ENCODE results near the gene MYO16. TPM values are rescaled to one million over a fixed set of nuclear protein-coding genes. Genes with fewer than 3 reads are reported as not detected.

MYO16 gene
- total and polyA plus RNA-seq, 2 of the 4 experiments (the other 2 are of a cell fraction), result under 0.01 to 0.03 TPM

DNA sequence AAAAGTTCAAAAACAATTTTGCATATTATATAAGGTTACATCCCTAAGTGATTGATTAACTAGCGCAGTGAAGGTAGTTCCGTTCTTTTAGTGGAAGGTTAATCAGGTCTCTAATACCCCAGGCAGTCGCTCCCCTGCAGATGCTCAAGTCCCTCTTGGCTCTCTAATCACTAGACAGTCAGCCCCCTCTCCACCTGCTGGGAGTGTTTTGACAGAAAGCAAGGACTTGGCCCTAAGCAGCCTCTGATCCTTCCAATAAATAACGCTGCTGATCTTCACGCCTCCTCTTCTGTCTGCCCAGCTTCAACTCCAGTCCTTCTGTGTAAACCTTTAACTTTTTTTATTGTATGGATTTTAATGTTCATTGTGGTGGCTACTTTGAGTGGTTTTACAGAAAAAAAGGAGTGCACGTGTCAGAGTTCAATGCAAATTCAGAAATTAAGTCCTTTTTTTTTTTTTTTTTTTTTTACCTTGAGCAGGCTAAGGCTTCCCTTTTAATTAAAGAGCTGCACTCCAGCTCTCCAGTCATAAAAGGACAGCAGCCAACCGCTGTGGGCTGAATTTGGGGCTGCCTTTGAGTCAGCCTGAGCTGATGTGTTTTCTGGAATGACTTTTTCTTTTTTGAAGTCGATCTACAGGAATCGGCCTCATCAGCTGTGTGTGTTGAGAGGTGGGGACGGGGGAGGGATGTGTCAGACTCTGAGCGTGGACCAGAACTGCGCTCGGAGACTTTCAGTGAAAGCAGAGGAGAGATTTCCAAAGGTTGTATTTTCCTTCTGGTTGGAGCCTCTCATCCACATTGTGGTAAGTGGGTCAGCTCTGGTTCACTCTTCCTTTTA lies 33.8 kb upstream of the MYO16 start:
- ATAC-seq (ENCODE audit: low read depth) (no peak), DNase-seq (no peak)
- Histone ChIP-seq H3K23ac (ENCODE audit: low read depth, low read length) (no peak overlapping the region), H2AFZ (replicated peaks; ENCODE audit: low read length, poor library complexity) (no peak overlapping the region), H3K56ac (ENCODE audit: extremely low read depth, insufficient read depth, low read length) (no peak overlapping the region), H3K14ac (replicated peaks; ENCODE audit: low read depth, low read length) (no peak overlapping the region), H3K9me1 (ENCODE audit: insufficient read depth, low read length) (no peaks in the 10 kb centered on the region), H2BK5ac (ENCODE audit: low read depth, low read length, poor library complexity, severe bottlenecking) (no peak overlapping the region), H4K8ac (ENCODE audit: low read depth in 2 of 2, low read length in 2 of 2) (no peak overlapping the region), H2BK20ac (ENCODE audit: low read depth, low read length) (no peak overlapping the region), H4K5ac (ENCODE audit: low read depth, low read length) (no peak overlapping the region), H3K4me3 (ENCODE audit: insufficient read depth, low read depth, low read length) (no peak overlapping the region), H2AK9ac (replicated peaks; ENCODE audit: low read depth, low read length, poor library complexity) (no peak overlapping the region), H2BK120ac (ENCODE audit: low read depth, low read length) (no peak overlapping the region), H3K79me1 (ENCODE audit: low read depth in 1 of 2, low read length in 2 of 2) (no peaks in the 10 kb centered on the region), H3K4ac (ENCODE audit: low read depth, low read length) (no peak overlapping the region), H3K27me3 (ENCODE audit: control insufficient read depth, insufficient read depth, low read length) (no peaks in the 10 kb centered on the region; the same call in 1 of the 2 replicates), H2AK5ac (ENCODE audit: low read depth, low read length) (no peak overlapping the region), H3K9me3 (ENCODE audit: control insufficient read depth, insufficient read depth, low read length) (no peaks in the 10 kb centered on the region), H3K9ac (ENCODE audit: low read depth, low read length) (no peak overlapping the region), H3K36me3 (ENCODE audit: control insufficient read depth, insufficient read depth, low read length) (no peaks in the 10 kb centered on the region), H4K91ac (ENCODE audit: insufficient read depth, low read depth, low read length) (no peak overlapping the region), H3K27ac (ENCODE audit: insufficient read depth, low read length) (no peak overlapping the region), H3K4me2 (ENCODE audit: low read depth, low read length) (no peak overlapping the region), H2BK15ac (ENCODE audit: low read depth, low read length) (no peak overlapping the region), H4K20me1 (ENCODE audit: insufficient read depth, low read length) (no peaks in the 10 kb centered on the region), H3K18ac (ENCODE audit: low read depth, low read length) (no peak overlapping the region), H3K4me1 (ENCODE audit: control insufficient read depth, insufficient read depth, low read length) (no peaks in the 10 kb centered on the region)
- in situ Hi-C loops (cut with MboI; ENCODE audit: low sequenced_read_pairs) (no loop called here), intact Hi-C loops (cut with micrococcal nuclease) (no loop called here), dilution Hi-C loops (cut with HindIII; ENCODE audit: low sequenced_read_pairs, unreplicated experiment) (no loop called here)
- 50% methylated on average over 3 of the region's 13 CpGs; no CpG with 5 or more reads in 1 of the 2 experiments for WGBS, 2 experiments (ENCODE audit: extremely low coverage in 2 of 2, insufficient read length in 1 of 2)
- no peak for TF ChIP-seq CEBPB (IDR thresholded peaks at IDR 0.05; ENCODE audit: low read depth, low read length)
- no peak for TF ChIP-seq RCOR1 (IDR thresholded peaks at IDR 0.05; ENCODE audit: insufficient replicate concordance, low read length)
- POLR2A ChIA-PET (ENCODE audit: unreplicated experiment), result no interaction called here
- no TSS peak for BruUV-seq (replicated peaks)
- CTCF ChIA-PET, result no interaction called here
